GM19023 (cell line): ENCODE measurements around the gene POU6F2.

Experiments used
- ATAC-seq: cut with Tn5 transposase; IDR thresholded peaks from one replicate; pipeline ENCODE4 v1.9.1; 2021; ENCODE audit warnings: mild to moderate bottlenecking, moderate library complexity; ENCODE audit not compliant: unreplicated experiment

Gene POU6F2

DNA sequence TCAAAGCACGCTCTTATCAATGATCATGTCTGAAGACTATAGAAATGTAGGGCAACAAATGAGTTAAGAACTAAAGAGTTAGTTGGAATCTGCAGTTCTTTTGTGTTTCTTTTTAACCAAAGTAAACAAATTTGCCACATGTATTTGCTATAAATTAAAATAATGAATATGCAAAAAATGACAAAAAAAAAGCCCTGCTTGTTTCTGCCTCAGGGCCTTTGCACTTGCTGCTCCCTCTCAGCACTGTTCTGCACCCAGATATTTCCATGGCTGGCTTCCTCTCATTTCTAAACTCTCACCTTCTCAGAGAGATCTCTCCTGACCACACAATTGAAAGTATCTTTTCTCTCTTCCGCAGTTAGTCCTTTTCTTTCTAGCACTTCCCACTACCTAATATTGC lies 406.7 kb downstream of the POU6F2 start:
- no peak for ATAC-seq

DNA sequence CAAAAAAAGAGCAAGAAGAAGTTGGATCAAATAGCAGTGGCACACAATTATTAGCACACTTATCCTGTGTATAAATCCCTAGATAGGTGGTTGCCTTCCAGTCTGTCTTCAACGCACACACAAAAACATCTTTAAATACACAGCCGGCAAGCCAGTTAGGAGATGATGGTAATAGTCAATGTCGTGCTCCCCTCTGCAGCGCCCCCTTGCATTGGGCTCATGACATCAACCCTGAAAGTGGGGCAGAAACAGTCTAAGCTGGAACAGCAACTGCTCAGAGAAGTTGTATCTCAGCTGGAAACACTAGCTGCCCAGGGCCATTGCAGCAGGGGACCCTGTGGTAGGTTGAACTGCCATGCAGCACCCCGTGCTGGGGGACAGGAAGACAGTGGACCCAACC lies 409.0 kb downstream of the POU6F2 start:
- ATAC-seq, result no peak

DNA sequence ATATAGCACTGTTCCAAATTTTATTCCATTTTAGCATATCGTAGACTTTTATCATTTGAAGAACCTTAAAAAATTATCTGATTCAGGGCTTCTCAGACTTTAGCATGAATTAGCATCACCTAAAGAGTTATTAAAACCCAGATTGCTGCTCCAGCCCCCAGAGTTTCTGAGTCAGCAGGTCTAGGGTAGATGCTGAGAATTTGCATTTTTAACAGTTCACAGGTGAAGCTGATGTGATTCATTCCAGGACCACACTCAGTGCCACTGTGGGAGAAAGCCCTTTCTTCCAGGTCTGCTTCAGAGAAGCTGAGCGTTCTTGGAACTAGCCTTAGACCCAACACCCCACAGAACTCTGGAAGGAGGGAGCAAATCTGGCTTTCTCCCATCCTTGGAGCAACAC lies 414.4 kb downstream of the POU6F2 start:
- ATAC-seq, result no peak

DNA sequence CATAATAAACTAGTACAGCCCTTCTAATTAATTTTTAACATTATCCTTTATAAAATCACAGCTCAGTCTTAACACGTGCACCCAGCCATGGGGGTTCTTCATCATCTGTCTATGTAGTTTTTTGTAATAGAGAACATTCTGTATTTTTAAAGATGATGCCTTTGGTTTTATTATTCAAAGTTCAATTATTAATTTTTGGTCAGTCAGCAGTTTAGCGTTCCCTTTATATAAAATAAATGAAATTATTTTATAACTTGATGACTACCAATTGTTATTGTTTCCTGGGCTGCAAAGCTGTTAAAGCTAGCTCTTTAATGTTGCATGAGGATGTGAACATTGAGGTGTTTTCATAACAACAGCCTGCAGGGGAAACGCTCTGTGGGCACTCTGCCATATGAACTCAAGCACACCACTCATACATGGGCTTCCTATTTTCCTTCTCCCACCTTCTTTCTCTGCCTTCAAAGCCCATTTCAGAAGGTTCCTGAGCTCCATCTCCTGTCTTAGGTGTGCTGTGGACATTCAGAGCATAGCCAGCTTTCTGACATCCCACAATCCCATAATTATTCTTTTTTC lies 416.5 kb downstream of the POU6F2 start:
- no peak for ATAC-seq

DNA sequence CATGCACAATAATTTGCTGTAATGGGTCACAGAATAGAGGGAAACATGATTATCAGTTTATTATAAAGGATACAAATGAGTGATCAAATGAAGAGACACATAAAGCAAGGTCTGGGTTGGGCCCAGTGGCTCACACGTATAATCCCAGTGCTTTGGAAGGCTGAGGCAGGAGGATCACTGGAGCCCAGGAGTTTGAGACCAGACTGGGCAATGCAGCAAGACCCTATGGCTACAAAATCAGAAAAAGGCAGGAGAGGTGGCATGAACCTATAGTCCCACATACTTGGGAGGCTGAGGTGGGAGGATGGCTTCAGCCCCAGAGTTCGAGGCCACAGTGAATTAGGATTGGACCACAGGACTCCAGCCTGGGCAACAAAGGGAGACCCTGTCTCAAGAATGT lies 421.7 kb downstream of the POU6F2 start:
- ATAC-seq, result no peak

DNA sequence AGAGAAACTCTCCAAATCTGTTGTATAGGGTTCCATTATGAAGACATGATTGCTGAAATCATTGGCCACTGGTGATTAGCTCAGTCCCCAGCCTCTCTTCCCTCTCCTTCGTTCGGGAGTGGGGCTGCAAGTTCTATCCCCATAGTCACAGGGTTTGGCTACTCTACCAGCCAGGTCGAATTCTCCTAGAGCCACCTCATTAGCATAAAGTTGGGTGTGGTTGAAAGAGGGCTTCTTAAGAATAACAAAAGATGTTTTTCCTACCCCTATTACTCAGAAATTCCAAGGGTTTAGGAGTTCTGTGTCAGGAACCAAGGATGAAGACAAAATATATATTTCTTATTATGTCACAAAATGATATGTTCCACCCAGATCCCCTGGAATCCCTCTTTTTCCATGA lies 422.3 kb downstream of the POU6F2 start:
- no peak for ATAC-seq

DNA sequence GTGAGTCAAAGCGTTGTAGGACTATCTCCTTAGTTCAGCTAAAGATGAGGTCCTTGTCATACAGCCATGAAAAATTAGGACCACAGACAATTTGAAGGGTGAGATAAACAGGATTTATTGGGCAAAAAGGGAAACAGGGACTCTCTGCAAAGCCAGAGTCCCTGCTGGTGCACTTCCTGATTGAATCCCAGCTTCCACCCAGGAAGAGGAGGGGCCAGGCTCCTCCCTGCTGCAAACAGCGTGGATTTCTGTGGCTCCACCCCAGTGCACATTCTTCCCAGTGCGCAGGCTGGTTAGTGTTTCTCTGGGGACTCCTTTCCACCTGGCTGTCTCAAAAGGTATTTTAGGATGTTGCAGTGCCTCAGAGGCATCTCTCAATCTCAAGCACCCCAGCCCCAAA lies 423.1 kb downstream of the POU6F2 start:
- no peak for ATAC-seq

DNA sequence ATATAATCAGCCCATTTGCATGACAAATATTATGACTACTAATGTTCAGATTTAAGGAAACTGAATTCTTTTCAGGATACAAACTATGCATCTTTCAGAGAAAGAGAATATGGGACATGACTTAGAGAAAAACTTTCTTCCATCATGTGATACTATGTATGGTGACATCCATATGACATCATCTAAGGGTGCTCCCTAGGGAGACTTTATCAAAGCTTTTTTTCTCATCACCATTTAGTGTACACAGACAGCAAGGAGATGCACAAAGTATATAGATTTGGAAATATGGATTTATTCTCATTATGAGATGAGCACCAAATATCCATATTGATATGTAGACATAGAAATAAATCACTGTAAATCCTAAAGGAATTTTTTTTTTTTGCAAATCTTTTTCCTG lies 424.3 kb downstream of the POU6F2 start:
- ATAC-seq, result no peak

DNA sequence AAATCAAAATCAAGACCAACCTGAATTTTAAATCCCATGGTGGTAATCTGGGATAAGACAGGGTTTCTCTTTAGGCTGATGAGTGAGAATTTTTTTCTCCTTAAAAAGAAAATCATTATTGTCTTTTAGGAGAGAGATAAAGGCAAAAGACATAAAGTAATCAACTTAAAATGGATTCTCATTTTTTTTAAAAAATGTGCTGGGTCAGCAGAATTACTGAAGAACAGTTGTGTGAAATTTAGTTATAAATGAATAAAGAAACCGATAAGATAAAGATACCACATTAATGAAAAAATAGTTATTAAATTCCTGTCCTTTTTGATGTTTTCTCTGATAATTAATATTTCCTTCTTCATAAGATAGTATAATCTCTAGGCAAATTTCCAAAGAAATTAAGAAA lies 427.2 kb downstream of the POU6F2 start:
- no peak for ATAC-seq

DNA sequence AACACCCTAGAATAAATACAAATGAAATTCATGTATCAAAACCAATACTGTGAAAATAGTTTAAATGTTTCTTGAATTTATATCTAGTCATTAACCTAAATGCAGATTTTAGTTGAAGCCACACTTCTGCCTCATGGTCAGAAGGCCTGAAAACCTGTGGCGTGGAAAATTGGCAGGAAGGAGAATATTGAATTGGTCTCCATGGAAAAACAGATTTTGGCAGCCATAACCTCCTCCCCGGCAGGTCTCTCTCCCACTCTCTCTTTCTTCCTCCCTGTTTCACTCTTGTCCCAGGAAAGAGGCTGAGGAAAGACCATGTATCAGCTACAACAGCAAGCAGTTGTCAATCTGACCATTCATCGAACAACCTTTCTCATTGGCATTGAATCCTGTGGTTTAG lies 427.9 kb downstream of the POU6F2 start:
- no peak for ATAC-seq

DNA sequence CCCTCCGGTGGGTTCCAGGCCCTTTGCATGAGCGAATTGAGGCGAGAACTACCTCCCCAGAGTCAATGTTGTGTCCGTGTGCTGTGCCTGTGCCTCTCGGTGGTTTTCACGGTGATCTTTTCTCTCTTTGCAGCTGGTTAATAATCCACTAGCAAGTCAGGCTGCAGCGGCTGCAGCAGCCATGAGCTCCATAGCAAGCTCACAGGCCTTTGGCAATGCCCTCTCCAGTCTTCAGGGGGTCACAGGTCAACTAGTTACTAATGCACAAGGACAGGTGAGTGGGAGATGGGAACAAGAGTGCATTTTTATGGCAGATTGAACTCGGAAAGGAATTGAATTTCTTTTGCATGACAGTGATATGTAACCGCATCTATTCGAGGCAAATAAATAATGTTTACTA lies 428.8 kb downstream of the POU6F2 start:
- ATAC-seq, result no peak

DNA sequence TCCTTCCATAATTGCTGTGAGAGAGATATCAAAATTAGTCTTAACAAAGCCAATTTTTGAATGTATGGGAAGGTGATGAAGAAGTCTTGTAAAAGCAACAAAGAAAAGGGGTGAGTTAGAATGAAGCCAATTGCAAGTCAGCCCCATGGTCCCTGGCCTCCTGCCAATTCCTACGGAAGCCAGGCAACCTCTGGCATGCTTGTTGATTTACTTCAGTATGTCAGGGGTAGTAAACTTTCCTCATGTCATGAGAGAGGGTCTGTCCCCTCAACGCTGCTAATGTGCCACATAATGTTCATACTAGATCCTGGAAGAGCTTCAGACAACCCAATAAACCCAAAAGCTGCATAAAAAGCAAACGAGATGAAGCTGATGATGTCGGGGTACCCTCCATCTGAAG lies 429.4 kb downstream of the POU6F2 start:
- ATAC-seq, result no peak

DNA sequence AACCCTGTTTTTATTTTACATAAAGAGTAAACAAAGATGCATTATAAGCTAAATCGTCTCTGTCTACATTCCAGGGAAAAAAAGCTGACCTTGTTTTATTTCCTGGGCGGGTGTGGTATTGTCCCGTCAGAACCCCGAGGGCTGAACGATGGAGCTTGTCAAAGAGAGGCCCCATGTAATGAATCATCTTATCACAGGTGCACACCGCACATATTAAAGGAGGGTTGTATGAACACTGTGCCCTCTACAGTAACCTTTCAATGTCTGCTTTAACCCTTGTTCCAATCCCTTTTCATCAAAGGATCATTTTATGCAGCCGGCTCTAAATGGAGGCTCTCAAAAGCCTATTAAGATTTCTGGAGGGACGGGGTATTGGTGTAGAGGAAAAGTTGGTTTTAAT lies 430.0 kb downstream of the POU6F2 start:
- no peak for ATAC-seq

DNA sequence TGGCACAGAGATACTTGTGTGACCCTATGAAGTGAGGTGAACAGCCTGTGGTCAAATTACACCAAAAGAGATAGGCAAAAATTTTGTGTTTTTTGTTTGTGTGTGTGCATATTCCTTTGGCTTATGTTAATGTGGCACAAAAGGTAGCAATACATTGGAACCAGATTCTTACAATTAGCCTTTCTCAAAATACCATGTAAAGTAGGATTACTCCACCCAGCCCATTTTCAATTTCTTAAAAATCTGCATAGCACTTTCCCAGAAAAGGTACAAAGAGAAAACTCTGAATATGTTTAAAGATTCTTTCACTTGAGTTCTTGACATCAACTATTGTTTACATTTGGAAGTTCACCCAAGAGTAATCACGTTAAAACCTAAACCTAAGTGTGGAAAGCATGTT lies 431.2 kb downstream of the POU6F2 start:
- no peak for ATAC-seq

DNA sequence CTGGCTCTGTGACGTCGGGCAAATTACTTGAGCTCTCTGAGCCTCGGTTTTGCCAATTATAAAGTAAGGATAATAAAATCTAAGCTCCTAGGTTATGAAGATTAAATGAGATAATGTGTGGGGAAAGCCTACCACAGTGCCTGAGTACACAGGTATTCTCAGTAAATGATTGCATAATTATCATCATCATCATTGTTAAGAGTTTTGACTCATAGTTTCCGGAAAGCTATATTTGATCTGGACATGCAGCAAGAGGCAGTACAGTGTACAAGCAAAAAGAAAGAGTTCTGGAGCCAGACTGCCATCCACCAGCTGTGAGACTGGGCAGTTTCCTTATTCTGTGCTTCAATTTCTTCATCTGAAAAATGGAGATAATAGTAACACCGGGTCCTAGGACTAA lies 432.9 kb downstream of the POU6F2 start:
- no peak for ATAC-seq

DNA sequence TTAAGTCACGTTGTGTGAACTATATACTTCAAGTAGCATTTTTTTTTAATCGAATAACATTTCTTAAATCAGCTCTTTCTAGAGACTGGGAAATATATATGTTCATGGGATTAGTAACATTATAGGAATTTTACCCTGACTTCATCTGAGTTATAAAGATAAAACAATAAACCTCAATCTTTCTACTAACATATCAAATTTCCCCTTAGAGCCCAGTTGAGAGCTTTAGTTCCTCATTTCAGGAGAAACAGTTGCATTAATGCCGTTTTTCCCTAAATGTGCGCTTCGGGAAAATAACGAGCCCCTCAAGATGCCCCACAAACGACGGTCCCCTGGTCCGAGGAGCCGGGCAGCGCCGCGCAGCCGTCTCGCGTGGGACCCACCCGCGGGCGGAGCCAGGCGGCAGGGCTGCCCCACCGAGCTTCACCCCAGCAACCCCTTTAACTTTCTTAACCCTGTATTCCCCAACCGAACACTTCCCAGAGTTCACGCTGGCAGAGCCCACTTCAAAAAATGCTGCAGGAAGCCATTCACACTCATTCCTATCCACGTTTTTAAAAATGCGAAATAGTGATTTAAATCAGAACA lies 436.0 kb downstream of the POU6F2 start:
- peak; percentile 26 for ATAC-seq

DNA sequence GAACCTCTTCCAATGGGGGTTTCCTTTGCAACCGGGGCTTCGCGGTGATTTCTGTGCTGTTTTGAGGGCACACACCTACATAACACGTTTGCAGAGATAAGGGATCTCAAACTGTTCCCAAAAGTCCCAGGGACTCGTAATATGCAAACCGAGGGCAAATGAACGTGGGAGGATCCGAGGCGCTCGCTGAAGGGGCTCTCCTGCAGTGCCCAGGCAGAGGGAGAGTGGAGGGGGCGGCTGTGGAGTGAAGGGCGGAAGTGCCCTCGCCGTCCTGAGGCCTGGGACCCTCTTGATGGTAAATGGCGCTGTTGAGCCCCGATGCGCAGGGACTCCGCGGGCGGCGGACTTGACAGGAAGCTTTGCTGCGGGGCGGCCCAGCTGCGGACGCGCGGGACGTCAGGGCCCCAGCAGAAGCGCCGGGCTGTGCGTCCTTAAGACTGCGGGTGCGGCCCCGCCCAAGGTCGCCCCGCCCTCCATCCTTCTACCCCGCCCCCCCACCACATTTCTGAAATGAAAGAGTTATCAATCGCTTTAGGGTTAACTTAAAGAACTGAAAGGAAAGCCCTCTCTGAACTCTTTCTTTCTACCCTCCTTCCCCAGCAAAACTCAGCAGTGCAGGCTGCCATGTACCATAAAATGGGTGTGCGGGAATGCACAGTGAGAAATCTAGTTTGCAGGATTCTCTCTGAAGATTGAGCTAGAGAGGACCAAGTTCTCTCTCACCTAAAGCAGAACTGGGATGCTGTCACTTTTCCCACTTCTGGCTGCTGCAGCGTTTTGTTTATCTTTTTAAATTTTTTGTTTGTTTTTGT lies 436.7 kb downstream of the POU6F2 start:
- ATAC-seq, result peak; percentile 90

DNA sequence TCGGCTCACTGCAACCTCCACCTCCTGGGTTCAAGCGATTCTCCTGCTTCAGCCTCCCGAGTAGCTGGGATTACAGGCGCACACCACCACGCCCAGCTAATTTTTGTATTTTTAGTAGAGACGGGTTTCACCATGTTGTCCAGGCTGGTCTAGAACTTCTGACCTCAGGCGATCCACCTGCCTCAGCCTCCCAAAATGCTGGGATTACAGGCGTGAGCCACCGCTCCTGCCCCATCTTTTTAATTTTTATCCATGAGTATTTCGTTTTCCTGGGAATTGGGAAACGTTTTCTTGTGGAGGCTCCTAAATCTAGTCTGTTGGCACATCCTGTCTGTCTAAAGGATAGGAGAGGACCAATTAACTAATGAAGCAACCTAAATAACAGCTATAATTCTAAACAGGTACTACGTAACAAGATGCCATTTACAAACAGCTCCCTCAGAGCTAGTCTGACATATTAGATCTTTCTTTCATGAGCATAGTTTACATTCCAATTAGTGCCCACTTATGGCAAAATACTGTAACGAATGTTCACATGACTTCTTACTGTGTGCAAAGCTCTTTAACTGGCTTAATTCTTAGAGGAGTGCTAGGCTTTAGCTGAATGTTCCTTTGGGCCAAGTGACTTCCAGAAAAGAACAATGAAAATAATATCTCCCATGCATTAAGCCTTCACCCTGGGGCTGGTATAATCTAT lies 437.5 kb downstream of the POU6F2 start:
- ATAC-seq, result no peak

DNA sequence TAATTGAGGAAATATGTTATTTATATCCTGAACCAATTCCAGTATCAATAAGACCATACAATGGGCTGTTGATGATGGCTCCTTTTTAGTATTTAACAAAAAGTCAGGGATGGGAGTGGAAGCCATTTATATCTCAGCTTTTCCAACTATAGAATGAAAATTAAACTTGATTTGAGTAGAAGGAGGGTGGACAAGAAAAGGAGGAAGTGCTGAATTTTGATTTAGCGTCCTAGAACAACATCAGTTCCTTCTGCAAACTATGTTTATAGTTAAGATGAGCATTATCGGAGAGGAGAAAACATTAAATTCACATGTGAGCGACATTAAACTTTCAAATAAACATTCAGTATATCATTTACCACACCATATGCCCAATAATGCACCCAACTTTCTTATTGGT lies 439.2 kb downstream of the POU6F2 start:
- no peak for ATAC-seq

DNA sequence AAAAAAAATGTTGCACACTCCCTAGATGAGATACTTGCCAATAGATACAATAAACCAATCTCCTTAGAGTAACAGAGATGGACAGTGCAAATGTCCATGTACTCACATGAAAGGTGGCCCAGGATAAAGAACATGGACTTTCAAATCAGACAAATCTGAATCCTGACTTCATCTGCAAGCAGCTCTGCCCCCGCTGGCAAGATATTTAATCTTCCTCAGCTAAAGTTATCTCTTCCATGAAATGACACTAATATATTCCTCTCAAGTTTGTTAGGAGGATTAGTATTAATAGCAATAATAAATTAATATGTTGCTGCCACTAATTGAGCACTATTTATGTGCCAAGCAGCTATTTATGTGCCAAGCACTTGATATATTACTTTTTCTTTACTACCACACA lies 439.9 kb downstream of the POU6F2 start:
- ATAC-seq, result no peak

DNA sequence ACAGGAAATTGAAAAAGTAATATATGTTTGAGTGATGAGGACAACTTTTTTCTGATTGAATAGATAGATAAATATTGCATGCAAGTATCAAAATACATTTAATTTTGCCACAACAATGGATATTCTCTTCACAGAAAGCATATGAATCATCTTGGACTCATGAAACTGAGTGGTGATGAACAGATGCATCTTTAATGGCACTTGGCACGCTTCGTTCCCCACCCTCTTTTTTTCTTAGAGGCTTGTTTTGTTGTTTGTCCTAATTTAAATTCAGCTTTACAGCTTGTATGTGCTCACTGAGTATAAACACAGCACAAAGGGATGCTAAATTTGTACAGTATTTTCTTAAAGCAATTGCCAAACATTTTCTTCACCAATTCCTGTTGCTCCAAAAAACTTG lies 443.5 kb downstream of the POU6F2 start:
- ATAC-seq, result no peak

DNA sequence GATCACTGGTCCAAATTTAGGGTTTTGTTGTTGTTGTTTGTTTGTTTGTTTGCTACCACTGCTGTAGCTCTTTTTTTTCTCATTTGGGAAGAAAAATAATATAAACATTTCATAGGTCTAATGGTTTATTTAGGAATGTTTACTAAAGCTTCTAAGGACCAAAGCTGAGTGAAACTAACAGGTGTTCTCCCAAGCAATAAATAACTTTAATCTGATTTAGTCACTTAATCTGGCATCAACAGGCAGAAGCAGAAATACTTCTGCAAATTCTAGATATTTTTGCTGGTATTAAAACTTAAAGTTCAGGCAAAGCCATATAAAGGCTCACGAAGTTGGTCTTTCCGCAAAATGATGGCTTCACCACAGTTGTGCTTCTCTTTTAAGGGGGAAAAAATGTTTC lies 444.0 kb downstream of the POU6F2 start:
- ATAC-seq, result no peak
